Neural progenitor cell (in vitro differentiated cells): ENCODE measurements around the gene JADE3. TPM values are rescaled to one million over a fixed set of nuclear protein-coding genes. Genes with fewer than 3 reads are reported as not detected.

Source experiments
- DNase-seq: peaks from one replicate; pipeline ENCODE4 v3.0.0-alpha.2; 2016; ENCODE audit warnings: low spot score
- H2AFZ ChIP-seq: fragments of 200-600 bp; sonication (generic); replicated peaks from 2 replicates; pipeline ENCODE4 v1.6.1; 2016; ENCODE audit warnings: antibody characterized with exemption
- H3F3A ChIP-seq: fragments of 200-600 bp; sonication (generic); 2 replicates; pipeline ENCODE4 v1.6.1; 2016; ENCODE audit warnings: antibody characterized with exemption, low read depth
- H3K27ac ChIP-seq: fragments of 200-600 bp; sonication (generic); 2 replicates; pipeline ENCODE4 v1.5.1; 2016; ENCODE audit warnings: mild to moderate bottlenecking
- H3K27me3 ChIP-seq: fragments of 200-600 bp; sonication (generic); 2 replicates; pipeline ENCODE4 v1.6.1; 2016; ENCODE audit warnings: mild to moderate bottlenecking, moderate library complexity
- H3K36me3 ChIP-seq: fragments of 200-600 bp; sonication (generic); 2 replicates; pipeline ENCODE4 v1.5.1; 2016
- H3K4me1 ChIP-seq: fragments of 200-600 bp; sonication (generic); 2 replicates; pipeline ENCODE4 v1.6.1; 2016; ENCODE audit warnings: mixed run types
- H3K4me2 ChIP-seq: fragments of 200-600 bp; sonication (generic); 2 replicates; pipeline ENCODE4 v1.6.1; 2016
- H3K4me3 ChIP-seq: fragments of 200-600 bp; sonication (generic); 2 replicates; pipeline ENCODE4 v1.5.1; 2016
- H3K79me2 ChIP-seq: fragments of 200-600 bp; sonication (generic); 2 replicates; pipeline ENCODE4 v1.6.1; 2016; ENCODE audit warnings: low read depth
- H3K9ac ChIP-seq: fragments of 200-600 bp; sonication (generic); 2 replicates; pipeline ENCODE4 v1.6.1; 2016
- H3K9me3 ChIP-seq: fragments of 200-600 bp; sonication (generic); 2 replicates; pipeline ENCODE4 v1.5.1; 2016; ENCODE audit warnings: low read depth
- H4K20me1 ChIP-seq: fragments of 200-600 bp; sonication (generic); 2 replicates; pipeline ENCODE4 v1.6.1; 2016; ENCODE audit warnings: low read depth
- H3K27ac Mint-ChIP-seq: 3 replicates; pipeline ENCODE4 v1.8.0; 2021; ENCODE audit warnings: mixed read lengths
- H3K27me3 Mint-ChIP-seq: 2 replicates; pipeline ENCODE4 v1.8.0; 2022; ENCODE audit warnings: low read depth, mild to moderate bottlenecking, inconsistent platforms, moderate library complexity, mixed read lengths; ENCODE audit not compliant: insufficient read depth
- H3K36me3 Mint-ChIP-seq: 3 replicates; pipeline ENCODE4 v1.8.0; 2021; ENCODE audit warnings: mixed read lengths
- H3K4me1 Mint-ChIP-seq: 3 replicates; pipeline ENCODE4 v1.8.0; 2021; ENCODE audit warnings: mixed read lengths
- H3K4me3 Mint-ChIP-seq: 3 replicates; pipeline ENCODE4 v1.8.0; 2021; ENCODE audit warnings: mild to moderate bottlenecking, moderate library complexity, mixed read lengths
- H3K9me3 Mint-ChIP-seq: 3 replicates; pipeline ENCODE4 v1.8.0; 2020; ENCODE audit warnings: mixed read lengths
- CTCF ChIP-seq: fragments of 200-600 bp; sonication (generic); IDR thresholded peaks from 2 replicates; pipeline ENCODE4 v1.5.1; 2017; ENCODE audit warnings: antibody characterized with exemption, mild to moderate bottlenecking
- EZH2 ChIP-seq: fragments of 200-600 bp; sonication (generic); IDR thresholded peaks from 2 replicates; pipeline ENCODE4 v1.6.1; 2017; ENCODE audit warnings: antibody characterized with exemption, mild to moderate bottlenecking, moderate library complexity
- EZH2phosphoT487 ChIP-seq: fragments of 200-600 bp; sonication (generic); IDR thresholded peaks from 2 replicates; pipeline ENCODE4 v1.6.1; 2017; ENCODE audit warnings: antibody characterized with exemption
- small RNA-seq: library from RNA; depleted of rRNA; stranded (forward); fragments of <200 nt; gene quantifications from one replicate; pipeline ENCODE3, GENCODE V24; 2015
- total RNA-seq: library from RNA; depleted of rRNA; stranded (reverse); fragments of >200 nt; gene quantifications from 2 replicates; pipeline ENCODE4 v1.2.3, GENCODE V29; 2015; ENCODE audit warnings: low replicate concordance

The JADE3 gene
- total RNA-seq, 1 donor from 2014 or later = 28.1 TPM

GRCh38 chrX:47098338-47099094 lies 186.3 kb downstream of the JADE3 start:
- Histone ChIP-seq H3K27me3 (no peaks in the 10 kb centered on the region), H3K79me2 (no peaks in the 10 kb centered on the region), H3K9ac (no peak overlapping the region), H3K27ac (no peak overlapping the region), H3K9me3 (no peaks in the 10 kb centered on the region), H3F3A (no peaks in the 10 kb centered on the region), H3K4me3 (no peak overlapping the region), H2AFZ (no peak overlapping the region), H4K20me1 (no peaks in the 10 kb centered on the region), H3K4me1 (no peaks in the 10 kb centered on the region), H3K4me2 (no peak overlapping the region), H3K36me3 (no peaks in the 10 kb centered on the region)
- TF ChIP-seq CTCF (no peak), EZH2 (no peak), EZH2phosphoT487 (no peak)
- no peaks in the 10 kb centered on the region for H3K4me1 Mint-ChIP-seq
- DNase-seq = no peak
- peaks cover 15% of the 10 kb centered on the region for H3K9me3 Mint-ChIP-seq
- H3K27me3 Mint-ChIP-seq = peaks cover 2% of the 10 kb centered on the region
- H3K4me3 Mint-ChIP-seq = no peak overlapping the region
- H3K27ac Mint-ChIP-seq = no peak overlapping the region
- no peaks in the 10 kb centered on the region for H3K36me3 Mint-ChIP-seq

- DNase-seq = no peak
- Histone ChIP-seq H3K27me3 (no peaks in the 10 kb centered on the region), H2AFZ (no peak overlapping the region), H3K9me3 (no peaks in the 10 kb centered on the region), H3F3A (no peaks in the 10 kb centered on the region), H3K79me2 (no peaks in the 10 kb centered on the region), H3K36me3 (no peaks in the 10 kb centered on the region), H3K4me1 (no peaks in the 10 kb centered on the region), H3K4me2 (no peak overlapping the region), H3K4me3 (no peak overlapping the region), H3K27ac (no peak overlapping the region), H4K20me1 (no peaks in the 10 kb centered on the region), H3K9ac (no peak overlapping the region)
- Mint-ChIP-seq H3K4me1 (no peaks in the 10 kb centered on the region), H3K27me3 (peaks cover 4% of the 10 kb centered on the region), H3K4me3 (no peak overlapping the region), H3K27ac (no peak overlapping the region), H3K36me3 (no peaks in the 10 kb centered on the region), H3K9me3 (peaks cover 19% of the 10 kb centered on the region)
- TF ChIP-seq CTCF (no peak), EZH2phosphoT487 (no peak), EZH2 (no peak)
Observed at GRCh38 chrX:47101206-47101605, 189.0 kb downstream of the JADE3 start.

Small RNA genes within 50 kb of the gene (small RNA-seq; reads per million reads assigned to genes)
- not detected for gene RNU6-1189P

Other genes starting within 250 kb of the JADE3 start
- 3.4 and 3.5 TPM in 2 replicates for gene SLC9A7, start 153.3 kb upstream of the JADE3 start, total RNA-seq
- 17.2 and 25.0 TPM in 2 replicates for gene RP2, start 75.4 kb upstream of the JADE3 start, total RNA-seq
- gene RGN, start 166.0 kb downstream of the JADE3 start, total RNA-seq = 0.62 and 0.92 TPM in 2 replicates
- 53.1 and 86.1 TPM in 2 replicates for gene NDUFB11, start 232.3 kb downstream of the JADE3 start, total RNA-seq
- gene RBM10, start 232.8 kb downstream of the JADE3 start, total RNA-seq = 26.5 and 65.9 TPM in 2 replicates